Suprapubic skin (tissue), 4 donors: ENCODE data around the gene KIR2DL1. TPM values are rescaled to one million over a fixed set of nuclear protein-coding genes. Genes with fewer than 3 reads are reported as not detected.
A peak's percentile ranks its signal among the peaks of the same experiment; 100 is the strongest.
"Not testable (repeated sequence)": the region's sequence is repeated elsewhere in the genome, so short reads cannot be mapped to it uniquely, and the experiment has no call there.

Source experiments
- DNase-seq, 2 donors: peaks; one replicate each; pipeline ENCODE4 v3.0.0-alpha.2; 2019; ENCODE audit warnings: low spot score in 2 of 2
- H3K27ac ChIP-seq: fragments of 200-600 bp; sonication (generic); one replicate; pipeline ENCODE4 v1.5.1; 2019
- H3K27me3 ChIP-seq: fragments of 200-600 bp; sonication (generic); one replicate; pipeline ENCODE4 v1.5.1; 2019
- H3K36me3 ChIP-seq: fragments of 200-600 bp; sonication (generic); one replicate; pipeline ENCODE4 v1.5.1; 2019
- H3K4me1 ChIP-seq: fragments of 200-600 bp; sonication (generic); one replicate; pipeline ENCODE4 v1.5.1; 2019
- H3K4me3 ChIP-seq: fragments of 200-600 bp; sonication (generic); one replicate; pipeline ENCODE4 v1.5.1; 2019; ENCODE audit warnings: mild to moderate bottlenecking
- H3K9me3 ChIP-seq: fragments of 200-600 bp; sonication (generic); one replicate; pipeline ENCODE4 v1.5.1; 2019
- CTCF ChIP-seq, 2 donors: fragments of 200-600 bp in 1 of 2; fragments of 450-650 bp in 1 of 2; sonication (generic) in 1 of 2; IDR thresholded peaks; one replicate each; pipeline ENCODE4 v1.5.1; 2016 to 2019; ENCODE audit warnings: antibody characterized with exemption in 2 of 2, mild to moderate bottlenecking in 1 of 2, moderate library complexity in 1 of 2
- EP300 ChIP-seq: sonication (generic); formaldehyde crosslinking; IDR thresholded peaks from one replicate; pipeline ENCODE4 v1.6.1; 2017; ENCODE audit warnings: antibody characterized with exemption
- POLR2A ChIP-seq, 2 donors: fragments of 450-650 bp; IDR thresholded peaks; one replicate each; pipeline ENCODE4 v1.6.1; 2017; ENCODE audit warnings: antibody characterized with exemption in 2 of 2, mild to moderate bottlenecking in 2 of 2, moderate library complexity in 2 of 2
- POLR2AphosphoS5 ChIP-seq, 3 donors: sonication (generic); formaldehyde crosslinking; IDR thresholded peaks; one replicate each; pipeline ENCODE4 v1.6.1; 2017; ENCODE audit warnings: antibody characterized with exemption in 3 of 3
- WGBS: methylation state at CpG from one replicate; pipeline ENCODE4 v1.1.5; 2018; 5-methylcytosine and 5-hydroxymethylcytosine counted together
- total RNA-seq, 4 donors: library from RNA; depleted of rRNA; stranded (reverse); fragments of >200 nt; gene quantifications; one replicate each; pipeline ENCODE4 v1.1.0, GENCODE V29; 2016

The KIR2DL1 gene
- total RNA-seq, 4 donors from 2014 or later: 0.64 TPM; not detected in 3

GRCh38 chr19:54786091-54786723 is 16.6 kb downstream of the KIR2DL1 start:
- H3K27me3 ChIP-seq, H3K36me3 ChIP-seq, H3K27ac ChIP-seq, H3K9me3 ChIP-seq, H3K4me3 ChIP-seq, H3K4me1 ChIP-seq, DNase-seq: not testable (repeated sequence)
- WGBS: 90% methylated on average over 16 of the region's 24 CpGs

GRCh38 chr19:54788154-54788553 is 18.6 kb downstream of the KIR2DL1 start:
- H3K4me3 ChIP-seq, H3K9me3 ChIP-seq, H3K4me1 ChIP-seq, H3K27me3 ChIP-seq, H3K27ac ChIP-seq, DNase-seq, H3K36me3 ChIP-seq: not testable (repeated sequence)
- 92% methylated on average over 6 of the region's 6 CpGs for WGBS

- no peak overlapping the region for H3K4me3 ChIP-seq
- TF ChIP-seq CTCF (IDR thresholded peaks at IDR 0.05) (no peak), POLR2A (IDR thresholded peaks at IDR 0.05) (no peak), POLR2AphosphoS5 (IDR thresholded peaks at IDR 0.05) (no peak), EP300 (no peak)
- WGBS: 83% methylated on average over 4 of the region's 5 CpGs
- DNase-seq: no peak
- H3K4me1 ChIP-seq: no peaks in the 10 kb centered on the region
- H3K36me3 ChIP-seq: no peaks in the 10 kb centered on the region
- no peaks in the 10 kb centered on the region for H3K27me3 ChIP-seq
- H3K27ac ChIP-seq: no peak overlapping the region
- H3K9me3 ChIP-seq: no peaks in the 10 kb centered on the region
Observed at GRCh38 chr19:54790711-54791110, 21.1 kb downstream of the KIR2DL1 start.

GRCh38 chr19:54791476-54791875 is 21.9 kb downstream of the KIR2DL1 start:
- no peaks in the 10 kb centered on the region for H3K36me3 ChIP-seq
- no peak overlapping the region for H3K27ac ChIP-seq
- no peaks in the 10 kb centered on the region for H3K9me3 ChIP-seq
- WGBS: 89% methylated on average over 6 of the region's 6 CpGs
- no peaks in the 10 kb centered on the region for H3K4me1 ChIP-seq
- DNase-seq: no peak
- no peaks in the 10 kb centered on the region for H3K27me3 ChIP-seq
- H3K4me3 ChIP-seq: no peak overlapping the region
- no peak for TF ChIP-seq EP300
- TF ChIP-seq POLR2A (IDR thresholded peaks at IDR 0.05): no peak
- no peak for TF ChIP-seq CTCF (IDR thresholded peaks at IDR 0.05)
- TF ChIP-seq POLR2AphosphoS5 (IDR thresholded peaks at IDR 0.05): no peak

GRCh38 chr19:54792814-54793213 is 23.2 kb downstream of the KIR2DL1 start:
- H3K36me3 ChIP-seq: no peaks in the 10 kb centered on the region
- H3K27ac ChIP-seq: no peak overlapping the region
- TF ChIP-seq POLR2AphosphoS5 (IDR thresholded peaks at IDR 0.05) (no peak), POLR2A (IDR thresholded peaks at IDR 0.05) (no peak), EP300 (no peak)
- WGBS: 47% methylated on average over 8 of the region's 8 CpGs
- no peaks in the 10 kb centered on the region for H3K4me1 ChIP-seq
- no peaks in the 10 kb centered on the region for H3K9me3 ChIP-seq
- peak overlapping the region; percentile 24 for H3K4me3 ChIP-seq
- no peaks in the 10 kb centered on the region for H3K27me3 ChIP-seq
- no peak for DNase-seq

GRCh38 chr19:54795758-54796157 is 26.2 kb downstream of the KIR2DL1 start:
- no peak for DNase-seq
- Histone ChIP-seq H3K4me3 (no peak overlapping the region), H3K36me3 (no peaks in the 10 kb centered on the region), H3K27ac (no peak overlapping the region), H3K9me3 (no peaks in the 10 kb centered on the region), H3K4me1 (no peaks in the 10 kb centered on the region), H3K27me3 (no peaks in the 10 kb centered on the region)
- TF ChIP-seq POLR2AphosphoS5 (IDR thresholded peaks at IDR 0.05): no peak
- no peak for TF ChIP-seq POLR2A (IDR thresholded peaks at IDR 0.05)
- no peak for TF ChIP-seq EP300
- no peak for TF ChIP-seq CTCF (IDR thresholded peaks at IDR 0.05)
- WGBS: 66% methylated on average over 1 of the region's 1 CpG

- TF ChIP-seq POLR2AphosphoS5 (IDR thresholded peaks at IDR 0.05): no peak
- TF ChIP-seq EP300: no peak
- no peak for TF ChIP-seq CTCF (IDR thresholded peaks at IDR 0.05)
- TF ChIP-seq POLR2A (IDR thresholded peaks at IDR 0.05): no peak
- H3K27me3 ChIP-seq: no peaks in the 10 kb centered on the region
- no peak for DNase-seq
- no peak within 1 kb of the TSS for H3K4me3 ChIP-seq
- no peaks in the 10 kb centered on the region for H3K36me3 ChIP-seq
- H3K9me3 ChIP-seq: no peaks in the 10 kb centered on the region
- 85% methylated on average over 10 of the region's 10 CpGs for whole genome bisulfite sequencing
- H3K27ac ChIP-seq: no peak within 1 kb of the TSS
- H3K4me1 ChIP-seq: no peaks in the 10 kb centered on the region
Observed at GRCh38 chr19:54803410-54803809, 33.8 kb downstream of the KIR2DL1 start, which contains the start of gene KIR2DL4. Gene KIR2DL4, plus strand, starts transcription at chr19:54803610. Its CDS starts 42 bp downstream, at chr19:54803652.
